A673 (cell line): ENCODE results near the gene CFAP300. TPM values are rescaled to one million over a fixed set of nuclear protein-coding genes. Genes with fewer than 3 reads are reported as not detected.

Experiments used
- BruUV-seq: library from RNA; stranded (reverse); fragments of 400-500 nt; replicated peaks from 2 replicates; lab custom pipeline; 2021; lab: Mats Ljungman, UMichigan
- CTCF ChIA-PET: fragments of 300-600 bp; sonication (Branson Sonifier 250); formaldehyde crosslinking; loops from one replicate; lab custom pipeline; 2022; ENCODE audit warnings: antibody characterized with exemption; lab: Charles Lee
- POLR2A ChIA-PET: fragments of 300-600 bp; sonication (Branson Sonifier 250); formaldehyde crosslinking; loops from one replicate; lab custom pipeline; 2022; ENCODE audit warnings: antibody characterized with exemption; ENCODE audit not compliant: low non-redundant PET; lab: Charles Lee
- DNase-seq: peaks from one replicate; pipeline ENCODE4 v3.0.0-alpha.2; 2015; ENCODE audit warnings: low spot score
- H3K27ac ChIP-seq: fragments of 200-600 bp; sonication (generic); 2 replicates; pipeline ENCODE4 v1.5.1; 2016; ENCODE audit warnings: mixed run types, low read depth, mild to moderate bottlenecking, mixed read lengths, antibody characterized with exemption, low read length; ENCODE audit not compliant: poor library complexity, severe bottlenecking
- H3K27me3 ChIP-seq: fragments of 200-600 bp; sonication (generic); replicated peaks from 2 replicates; pipeline ENCODE4 v1.6.1; 2017; ENCODE audit warnings: mixed run types, low read depth, mild to moderate bottlenecking, mixed read lengths, antibody characterized with exemption, low read length; ENCODE audit not compliant: insufficient read depth, poor library complexity
- H3K36me3 ChIP-seq: fragments of 200-600 bp; sonication (generic); 2 replicates; pipeline ENCODE4 v1.6.1; 2016; ENCODE audit warnings: mixed run types, mild to moderate bottlenecking, mixed read lengths, antibody characterized with exemption, low read length; ENCODE audit not compliant: insufficient read depth, poor library complexity, severe bottlenecking
- H3K4me1 ChIP-seq: fragments of 200-600 bp; sonication (generic); 2 replicates; pipeline ENCODE4 v1.6.1; 2017; ENCODE audit warnings: mixed run types, mild to moderate bottlenecking, mixed read lengths, antibody characterized with exemption, low read length; ENCODE audit not compliant: insufficient read depth, poor library complexity, severe bottlenecking
- H3K4me3 ChIP-seq: fragments of 200-600 bp; sonication (generic); 2 replicates; pipeline ENCODE4 v1.5.1; 2016; ENCODE audit warnings: low read depth, mixed run types, mild to moderate bottlenecking, mixed read lengths, low read length; ENCODE audit not compliant: poor library complexity, severe bottlenecking
- H3K9me3 ChIP-seq: fragments of 200-600 bp; sonication (generic); 2 replicates; pipeline ENCODE4 v1.6.1; 2016; ENCODE audit warnings: mixed run types, low read depth, mild to moderate bottlenecking, mixed read lengths, antibody characterized with exemption, low read length; ENCODE audit not compliant: poor library complexity, severe bottlenecking
- EZH2 ChIP-seq: fragments of 200-600 bp; sonication (generic); IDR thresholded peaks from 2 replicates; pipeline ENCODE4 v1.6.1; 2017; ENCODE audit warnings: borderline replicate concordance, low read depth, mild to moderate bottlenecking, mixed read lengths, antibody characterized with exemption, low read length; ENCODE audit not compliant: poor library complexity, severe bottlenecking
- intact Hi-C: fragments of 100-400 bp; cut with micrococcal nuclease; formaldehyde crosslinking; loops from one replicate; pipeline ENCODE4 v1.10.0; 2022; ENCODE audit not compliant: unreplicated experiment
- total RNA-seq: library from RNA; stranded (reverse); gene quantifications from 2 replicates; pipeline ENCODE4 v1.2.3, GENCODE V29; 2021
- TF ChIP-seq, protein P1 (sequence below): fragments of 300-800, 200-600 bp; sonication (generic); conservative IDR thresholded peaks from 2 replicates; pipeline ENCODE4 v1.5.1; 2017; ENCODE audit warnings: low read depth, mild to moderate bottlenecking, antibody characterized with exemption, low read length, moderate library complexity, mixed read lengths

The CFAP300 gene
- total RNA-seq, 1 experiment from 2014 or later, result 10.9 TPM

GRCh38 chr11:102079625-102080024 is 32.4 kb downstream of the CFAP300 start:
- Histone ChIP-seq H3K9me3 (no peaks in the 10 kb centered on the region), H3K27ac (no peak overlapping the region), H3K4me3 (no peak overlapping the region), H3K27me3 (no peaks in the 10 kb centered on the region), H3K36me3 (no peaks in the 10 kb centered on the region), H3K4me1 (no peaks in the 10 kb centered on the region)
- intact Hi-C loops, result no loop called here
- no peak for DNase-seq
- ChIA-PET CTCF (no interaction called here), POLR2A (no interaction called here)
- no TSS peak for BruUV-seq
- TF ChIP-seq EZH2, result no peak
- TF ChIP-seq, protein P1, sequence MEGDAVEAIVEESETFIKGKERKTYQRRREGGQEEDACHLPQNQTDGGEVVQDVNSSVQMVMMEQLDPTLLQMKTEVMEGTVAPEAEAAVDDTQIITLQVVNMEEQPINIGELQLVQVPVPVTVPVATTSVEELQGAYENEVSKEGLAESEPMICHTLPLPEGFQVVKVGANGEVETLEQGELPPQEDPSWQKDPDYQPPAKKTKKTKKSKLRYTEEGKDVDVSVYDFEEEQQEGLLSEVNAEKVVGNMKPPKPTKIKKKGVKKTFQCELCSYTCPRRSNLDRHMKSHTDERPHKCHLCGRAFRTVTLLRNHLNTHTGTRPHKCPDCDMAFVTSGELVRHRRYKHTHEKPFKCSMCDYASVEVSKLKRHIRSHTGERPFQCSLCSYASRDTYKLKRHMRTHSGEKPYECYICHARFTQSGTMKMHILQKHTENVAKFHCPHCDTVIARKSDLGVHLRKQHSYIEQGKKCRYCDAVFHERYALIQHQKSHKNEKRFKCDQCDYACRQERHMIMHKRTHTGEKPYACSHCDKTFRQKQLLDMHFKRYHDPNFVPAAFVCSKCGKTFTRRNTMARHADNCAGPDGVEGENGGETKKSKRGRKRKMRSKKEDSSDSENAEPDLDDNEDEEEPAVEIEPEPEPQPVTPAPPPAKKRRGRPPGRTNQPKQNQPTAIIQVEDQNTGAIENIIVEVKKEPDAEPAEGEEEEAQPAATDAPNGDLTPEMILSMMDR, result no peak

DNA sequence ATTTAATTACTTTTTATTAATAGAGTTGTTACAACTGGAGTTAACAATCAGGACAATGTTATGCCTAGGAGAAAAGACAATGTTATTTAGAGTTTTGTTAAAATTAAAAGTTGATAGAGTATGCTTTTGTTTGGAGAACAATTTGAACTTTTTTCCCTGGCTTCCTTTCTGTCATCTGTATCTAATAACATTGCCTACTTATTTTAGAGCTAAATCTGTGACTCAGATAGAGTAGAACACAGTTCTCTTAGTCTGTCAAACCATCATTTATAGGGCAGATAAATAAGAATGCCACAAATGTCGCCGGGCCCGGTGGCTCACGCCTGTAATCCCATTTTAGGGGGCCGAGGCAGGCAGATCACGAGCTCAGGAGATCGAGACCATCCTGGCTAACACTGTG is 34.1 kb downstream of the CFAP300 start:
- intact Hi-C loops, result no loop called here
- BruUV-seq, result no TSS peak
- no peak overlapping the region for H3K27ac ChIP-seq
- TF ChIP-seq, protein P1, result no peak
- no peak for TF ChIP-seq EZH2
- H3K36me3 ChIP-seq, result no peaks in the 10 kb centered on the region
- DNase-seq, result no peak
- ChIA-PET POLR2A (no interaction called here), CTCF (no interaction called here)
- no peaks in the 10 kb centered on the region for H3K9me3 ChIP-seq
- H3K4me1 ChIP-seq, result no peaks in the 10 kb centered on the region
- H3K4me3 ChIP-seq, result no peak overlapping the region
- H3K27me3 ChIP-seq, result no peaks in the 10 kb centered on the region

- CTCF ChIA-PET, result no interaction called here
- no peak for DNase-seq
- POLR2A ChIA-PET, result no interaction called here
Measured at GRCh38 chr11:102085864-102086551, 38.8 kb downstream of the CFAP300 start.

More at GRCh38 chr11:102085864-102086551, 38.8 kb downstream of the CFAP300 start:
- no peak overlapping the region for H3K4me3 ChIP-seq
- no peaks in the 10 kb centered on the region for H3K27me3 ChIP-seq
- no peaks in the 10 kb centered on the region for H3K4me1 ChIP-seq
- no peak overlapping the region for H3K27ac ChIP-seq
- no peaks in the 10 kb centered on the region for H3K9me3 ChIP-seq
- intact Hi-C loops, result no loop called here
- H3K36me3 ChIP-seq, result no peaks in the 10 kb centered on the region
- no peak for TF ChIP-seq EZH2
- TF ChIP-seq, protein P1, result no peak
- BruUV-seq, result no TSS peak
